ENCODE results near the gene ARHGAP45.
A peak's percentile ranks its signal among the peaks of the same experiment; 100 is the strongest.

The ARHGAP45 gene

DNA sequence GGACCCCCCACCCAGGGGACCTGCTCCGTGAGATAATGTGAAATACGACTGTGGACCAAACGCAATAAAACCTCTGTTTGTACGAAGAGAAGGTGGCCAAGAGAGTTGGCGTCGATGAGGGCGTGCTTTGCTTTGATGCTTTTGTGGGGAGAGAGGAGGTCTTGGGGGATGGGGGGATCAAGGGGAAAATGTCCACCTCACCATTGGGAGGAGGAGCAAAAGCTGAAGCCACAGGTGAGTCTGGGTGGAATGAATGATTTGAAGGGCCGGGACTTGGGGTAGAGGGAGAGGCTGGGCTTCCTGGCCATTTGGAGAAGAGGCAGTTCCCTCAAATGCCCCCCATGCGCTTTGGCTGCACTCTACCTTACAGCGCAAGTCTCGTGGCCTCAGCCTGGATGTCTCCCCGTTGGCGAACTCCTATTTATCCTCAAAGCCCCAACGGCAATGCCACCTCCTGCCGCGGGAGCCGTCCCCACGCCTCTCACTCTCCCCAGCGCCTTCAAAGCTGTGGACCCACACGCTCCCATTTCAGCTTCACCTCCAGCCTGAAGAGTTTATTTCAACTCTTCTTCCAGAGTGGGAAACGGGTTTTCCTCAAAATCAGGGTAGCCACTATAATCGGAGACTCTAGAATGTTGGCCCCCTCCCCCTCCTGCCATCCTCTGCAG, 27.9 kb upstream of the ARHGAP45 start:
- no peak for DNase-seq (ENCODE audit: low read depth)

DNA sequence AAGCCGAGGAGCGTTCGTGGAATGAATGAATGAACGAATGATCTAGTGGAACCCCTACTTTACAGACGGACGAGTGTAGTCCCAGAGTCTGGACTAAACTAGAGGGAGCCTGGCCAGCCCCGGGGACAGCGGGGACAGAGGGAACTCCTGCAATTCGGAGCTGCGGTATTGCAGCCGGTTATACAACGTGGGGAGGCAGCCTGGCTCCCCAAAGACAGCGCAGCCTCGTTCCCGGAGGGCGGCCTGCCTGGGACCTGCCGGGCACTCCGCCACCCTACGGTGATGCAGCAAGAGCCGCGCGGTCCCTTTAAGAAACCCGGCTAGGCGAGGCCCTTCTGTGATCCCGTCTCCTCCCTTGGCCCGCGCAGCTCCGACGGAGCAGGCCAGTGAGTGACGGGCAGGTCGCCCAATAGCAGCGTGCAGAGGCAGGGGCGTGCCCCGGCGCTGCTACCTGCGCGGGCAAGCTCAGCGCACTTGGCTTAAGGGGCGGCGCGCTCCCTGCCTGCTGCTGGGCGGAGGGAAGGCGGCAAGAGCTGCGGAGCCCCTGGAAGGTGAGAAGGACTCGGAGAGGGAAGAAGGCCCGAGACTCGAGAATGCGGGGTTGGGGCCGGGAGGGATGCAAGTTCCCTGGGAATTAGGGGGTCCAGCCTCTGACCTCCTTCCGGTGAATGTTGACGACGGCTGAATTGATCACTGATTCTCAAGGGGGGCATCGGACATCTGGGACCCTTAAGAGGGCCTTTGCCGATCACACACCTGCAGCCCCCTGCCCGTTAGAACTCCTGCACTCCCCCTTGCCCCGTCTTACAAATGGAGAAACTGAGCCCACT, 27.1 kb upstream of the ARHGAP45 start, which contains the start of gene ABCA7:
TSS of gene ABCA7 (plus strand) at position 462 of the 830 bp plus-strand sequence. CDS start 1,255 bp downstream, outside the sequence.
- peak; percentile 99 for DNase-seq (ENCODE audit: low read depth)

GRCh38 chr19:1040476-1041271, 26.3 kb upstream of the ARHGAP45 start:
- peak; percentile 89 for DNase-seq (ENCODE audit: low read depth)

DNA sequence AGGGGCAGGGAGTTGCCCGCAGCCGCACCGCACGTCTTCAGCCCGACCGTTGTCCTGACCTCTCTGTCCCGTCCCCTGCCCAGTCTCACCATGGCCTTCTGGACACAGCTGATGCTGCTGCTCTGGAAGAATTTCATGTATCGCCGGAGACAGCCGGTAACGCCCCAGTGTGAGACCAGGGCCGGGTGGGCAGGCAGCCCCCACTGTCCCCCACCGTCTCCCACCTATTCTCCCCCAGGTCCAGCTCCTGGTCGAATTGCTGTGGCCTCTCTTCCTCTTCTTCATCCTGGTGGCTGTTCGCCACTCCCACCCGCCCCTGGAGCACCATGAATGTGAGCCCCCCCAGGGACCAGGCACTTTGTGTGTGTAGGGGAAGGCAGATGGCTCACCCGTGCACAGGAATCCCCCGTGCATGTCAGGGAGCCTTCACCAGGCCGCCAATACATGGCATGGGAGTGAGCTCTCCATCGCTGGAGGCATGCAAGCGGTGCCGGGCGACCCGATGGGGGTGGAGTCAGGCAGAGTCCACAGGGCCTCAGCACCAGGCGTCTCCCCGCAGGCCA, 25.6 kb upstream of the ARHGAP45 start:
- DNase-seq (ENCODE audit: low read depth), result no peak

DNA sequence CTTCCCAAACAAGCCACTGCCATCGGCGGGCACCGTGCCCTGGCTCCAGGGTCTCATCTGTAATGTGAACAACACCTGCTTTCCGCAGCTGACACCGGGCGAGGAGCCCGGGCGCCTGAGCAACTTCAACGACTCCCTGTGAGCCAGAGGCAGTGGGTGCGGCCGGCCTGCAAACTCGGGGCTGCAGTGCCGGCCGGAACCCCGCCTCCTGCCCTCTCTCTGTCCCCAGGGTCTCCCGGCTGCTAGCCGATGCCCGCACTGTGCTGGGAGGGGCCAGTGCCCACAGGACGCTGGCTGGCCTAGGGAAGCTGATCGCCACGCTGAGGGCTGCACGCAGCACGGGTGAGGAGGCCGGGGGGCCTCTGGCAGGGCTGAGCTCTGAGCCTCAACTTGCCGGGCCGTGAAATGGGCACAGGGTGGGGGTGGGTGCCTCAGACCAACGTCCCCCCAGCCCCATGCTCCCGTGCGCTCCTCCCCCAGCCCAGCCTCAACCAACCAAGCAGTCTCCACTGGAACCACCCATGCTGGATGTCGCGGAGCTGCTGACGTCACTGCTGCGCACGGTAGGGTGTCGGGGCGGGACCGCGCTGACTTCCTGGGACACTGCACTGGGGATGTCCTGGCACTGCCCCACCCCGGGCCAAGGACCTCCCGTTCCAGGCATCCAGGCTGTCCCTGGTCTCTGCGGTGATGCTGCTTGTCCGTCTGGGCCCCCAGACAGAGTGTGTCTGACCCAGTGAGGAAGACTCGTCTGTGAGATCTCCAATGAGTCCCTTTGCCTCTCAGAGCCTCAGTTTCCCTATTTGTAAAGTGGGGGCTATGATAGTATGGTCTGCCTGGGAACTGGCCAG, 24.9 kb upstream of the ARHGAP45 start:
- no peak for DNase-seq (ENCODE audit: low read depth)

GRCh38 chr19:1042689-1043511, 24.1 kb upstream of the ARHGAP45 start:
- DNase-seq (ENCODE audit: low read depth), result no peak

GRCh38 chr19:1045247-1045603, 21.7 kb upstream of the ARHGAP45 start:
- peak; percentile 67 for DNase-seq (ENCODE audit: low read depth)

GRCh38 chr19:1046117-1046626, 20.8 kb upstream of the ARHGAP45 start:
- DNase-seq (ENCODE audit: low read depth), result no peak

- no peak for DNase-seq (ENCODE audit: low read depth)
Observed at GRCh38 chr19:1046836-1047695, 19.9 kb upstream of the ARHGAP45 start.

DNA sequence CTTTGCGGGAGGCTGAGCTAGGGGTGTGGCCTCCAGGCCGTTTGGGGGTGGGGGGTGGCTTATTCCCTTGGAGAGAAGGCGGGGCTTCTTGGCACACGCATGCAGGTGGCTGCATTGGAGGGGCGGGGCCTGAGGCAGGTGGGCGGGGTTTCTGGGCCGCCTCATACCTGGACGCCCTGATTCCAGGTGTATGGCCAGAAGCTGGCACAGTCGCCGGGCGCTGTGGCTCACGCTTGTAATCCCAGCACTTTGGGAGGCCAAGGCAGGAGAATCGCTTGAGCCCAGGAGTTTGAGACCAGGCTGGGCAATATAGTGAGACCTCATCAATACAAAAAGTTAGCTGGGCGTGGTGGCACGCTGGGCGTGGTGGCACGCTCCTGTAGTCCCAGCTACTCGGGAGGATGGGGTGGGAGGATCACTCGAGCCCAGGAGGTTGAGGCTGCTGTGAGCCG, 19.2 kb upstream of the ARHGAP45 start:
- DNase-seq (ENCODE audit: low read depth), result no peak

DNA sequence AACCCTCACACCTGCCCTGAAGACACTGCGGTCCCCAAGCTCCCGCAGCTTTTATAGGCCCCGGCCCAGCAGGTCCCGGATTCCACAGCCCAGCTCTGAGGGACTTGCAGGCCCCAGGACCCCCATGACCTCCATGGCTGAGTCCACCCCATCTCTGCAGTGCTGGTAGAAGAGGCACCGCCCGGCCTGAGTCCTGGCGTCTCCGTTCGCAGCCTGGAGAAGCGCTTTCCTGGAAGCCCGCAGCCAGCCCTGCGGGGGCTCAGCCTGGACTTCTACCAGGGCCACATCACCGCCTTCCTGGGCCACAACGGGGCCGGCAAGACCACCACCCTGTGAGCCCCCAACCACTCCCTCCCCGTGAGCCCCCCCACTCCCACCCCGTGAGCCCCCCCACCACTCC, 17.9 kb upstream of the ARHGAP45 start:
- no peak for DNase-seq (ENCODE audit: low read depth)

- no peak for DNase-seq (ENCODE audit: low read depth)
Observed at GRCh38 chr19:1049800-1050199, 17.2 kb upstream of the ARHGAP45 start.

DNA sequence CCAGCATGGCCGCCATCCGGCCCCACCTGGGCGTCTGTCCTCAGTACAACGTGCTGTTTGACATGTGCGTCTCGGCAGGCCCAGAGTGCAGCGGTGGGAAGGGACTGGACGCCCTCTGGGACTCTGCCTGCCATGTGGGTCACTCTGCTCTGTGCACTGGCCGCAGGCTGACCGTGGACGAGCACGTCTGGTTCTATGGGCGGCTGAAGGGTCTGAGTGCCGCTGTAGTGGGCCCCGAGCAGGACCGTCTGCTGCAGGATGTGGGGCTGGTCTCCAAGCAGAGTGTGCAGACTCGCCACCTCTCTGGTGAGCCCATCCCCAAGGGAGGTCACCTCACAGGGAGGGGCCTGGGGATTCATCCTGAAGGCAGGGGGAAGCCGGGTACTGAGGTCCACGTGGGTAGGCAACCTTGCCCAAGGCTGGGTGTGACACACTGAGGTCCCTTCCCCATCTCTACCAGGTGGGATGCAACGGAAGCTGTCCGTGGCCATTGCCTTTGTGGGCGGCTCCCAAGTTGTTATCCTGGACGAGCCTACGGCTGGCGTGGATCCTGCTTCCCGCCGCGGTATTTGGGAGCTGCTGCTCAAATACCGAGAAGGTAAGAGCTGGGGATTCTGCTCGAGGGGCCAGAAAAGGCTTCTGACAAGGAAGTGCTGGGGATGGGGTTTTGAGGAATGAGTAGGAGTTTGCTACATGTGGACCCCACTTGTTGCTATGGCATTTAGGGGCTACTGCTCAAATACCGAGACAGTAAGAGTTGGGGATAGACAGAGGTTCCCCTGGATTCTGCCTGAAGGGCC, 15.8 kb upstream of the ARHGAP45 start:
- no peak for DNase-seq (ENCODE audit: low read depth)

DNA sequence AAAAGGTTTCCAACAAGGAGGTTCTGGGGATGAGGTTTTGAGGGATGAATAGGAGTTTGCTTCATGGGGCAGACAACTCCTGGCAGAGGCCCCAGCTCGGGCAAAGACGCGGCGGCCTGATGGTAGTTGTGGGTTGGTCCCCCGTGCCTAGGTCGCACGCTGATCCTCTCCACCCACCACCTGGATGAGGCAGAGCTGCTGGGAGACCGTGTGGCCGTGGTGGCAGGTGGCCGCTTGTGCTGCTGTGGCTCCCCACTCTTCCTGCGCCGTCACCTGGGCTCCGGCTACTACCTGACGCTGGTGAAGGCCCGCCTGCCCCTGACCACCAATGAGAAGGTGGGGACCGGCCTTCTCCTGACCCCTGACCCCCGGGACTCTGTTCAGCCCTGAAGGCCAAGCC, 15.2 kb upstream of the ARHGAP45 start:
- no peak for DNase-seq (ENCODE audit: low read depth)

GRCh38 chr19:1052349-1052975, 14.5 kb upstream of the ARHGAP45 start:
- DNase-seq (ENCODE audit: low read depth), result no peak

- no peak for DNase-seq (ENCODE audit: low read depth)
Observed at GRCh38 chr19:1053176-1054101, 13.5 kb upstream of the ARHGAP45 start.

Data from T follicular helper cell (primary cell).